K562 treated with DMSO at 1 percent for 12 hours (cell line): ENCODE measurements around the gene STON2. TPM values are rescaled to one million over a fixed set of nuclear protein-coding genes. Genes with fewer than 3 reads are reported as not detected.

Source experiments
- total RNA-seq: library from RNA; unstranded; fragments of 300-600 nt; gene quantifications from 2 replicates; pipeline ENCODE4 v1.2.3, GENCODE V29; 2022; ENCODE audit not compliant: insufficient read depth

The STON2 gene, protein sequence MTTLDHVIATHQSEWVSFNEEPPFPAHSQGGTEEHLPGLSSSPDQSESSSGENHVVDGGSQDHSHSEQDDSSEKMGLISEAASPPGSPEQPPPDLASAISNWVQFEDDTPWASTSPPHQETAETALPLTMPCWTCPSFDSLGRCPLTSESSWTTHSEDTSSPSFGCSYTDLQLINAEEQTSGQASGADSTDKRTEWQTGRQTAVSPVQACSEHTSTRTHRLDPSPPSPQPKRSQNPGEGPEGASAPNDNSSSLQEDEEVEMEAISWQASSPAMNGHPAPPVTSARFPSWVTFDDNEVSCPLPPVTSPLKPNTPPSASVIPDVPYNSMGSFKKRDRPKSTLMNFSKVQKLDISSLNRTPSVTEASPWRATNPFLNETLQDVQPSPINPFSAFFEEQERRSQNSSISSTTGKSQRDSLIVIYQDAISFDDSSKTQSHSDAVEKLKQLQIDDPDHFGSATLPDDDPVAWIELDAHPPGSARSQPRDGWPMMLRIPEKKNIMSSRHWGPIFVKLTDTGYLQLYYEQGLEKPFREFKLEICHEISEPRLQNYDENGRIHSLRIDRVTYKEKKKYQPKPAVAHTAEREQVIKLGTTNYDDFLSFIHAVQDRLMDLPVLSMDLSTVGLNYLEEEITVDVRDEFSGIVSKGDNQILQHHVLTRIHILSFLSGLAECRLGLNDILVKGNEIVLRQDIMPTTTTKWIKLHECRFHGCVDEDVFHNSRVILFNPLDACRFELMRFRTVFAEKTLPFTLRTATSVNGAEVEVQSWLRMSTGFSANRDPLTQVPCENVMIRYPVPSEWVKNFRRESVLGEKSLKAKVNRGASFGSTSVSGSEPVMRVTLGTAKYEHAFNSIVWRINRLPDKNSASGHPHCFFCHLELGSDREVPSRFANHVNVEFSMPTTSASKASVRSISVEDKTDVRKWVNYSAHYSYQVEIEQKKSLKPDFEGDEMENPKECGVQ
- total RNA-seq: 5.8 and 31.2 TPM in 2 replicates

DNA sequence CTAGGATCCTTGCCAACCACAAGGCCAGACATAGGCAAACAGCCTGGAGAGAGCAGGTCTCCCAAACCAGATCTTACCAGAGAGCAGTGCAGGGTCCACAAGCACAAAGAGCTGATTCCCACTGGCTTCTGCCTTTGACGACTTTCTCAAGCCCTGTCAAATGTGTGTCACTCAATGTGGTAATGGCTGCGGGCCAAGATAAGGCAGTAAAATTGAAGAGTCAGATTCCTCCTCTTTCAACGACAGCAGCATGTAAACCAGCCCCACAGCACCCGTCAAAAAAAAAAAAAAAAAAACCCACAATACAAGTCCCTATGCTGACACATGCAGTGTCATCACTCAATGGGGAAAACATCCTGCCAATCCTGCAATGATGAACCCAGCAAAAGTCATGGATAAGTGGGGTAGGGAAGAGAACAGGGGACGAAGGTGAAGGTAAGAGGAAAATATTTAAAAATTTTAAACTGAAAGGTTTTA is at the start of gene STON2:
STON2 (minus strand) TSS at position 123 of the 477 bp plus-strand sequence. CDS start 1,942 bp downstream, outside the sequence.

DNA sequence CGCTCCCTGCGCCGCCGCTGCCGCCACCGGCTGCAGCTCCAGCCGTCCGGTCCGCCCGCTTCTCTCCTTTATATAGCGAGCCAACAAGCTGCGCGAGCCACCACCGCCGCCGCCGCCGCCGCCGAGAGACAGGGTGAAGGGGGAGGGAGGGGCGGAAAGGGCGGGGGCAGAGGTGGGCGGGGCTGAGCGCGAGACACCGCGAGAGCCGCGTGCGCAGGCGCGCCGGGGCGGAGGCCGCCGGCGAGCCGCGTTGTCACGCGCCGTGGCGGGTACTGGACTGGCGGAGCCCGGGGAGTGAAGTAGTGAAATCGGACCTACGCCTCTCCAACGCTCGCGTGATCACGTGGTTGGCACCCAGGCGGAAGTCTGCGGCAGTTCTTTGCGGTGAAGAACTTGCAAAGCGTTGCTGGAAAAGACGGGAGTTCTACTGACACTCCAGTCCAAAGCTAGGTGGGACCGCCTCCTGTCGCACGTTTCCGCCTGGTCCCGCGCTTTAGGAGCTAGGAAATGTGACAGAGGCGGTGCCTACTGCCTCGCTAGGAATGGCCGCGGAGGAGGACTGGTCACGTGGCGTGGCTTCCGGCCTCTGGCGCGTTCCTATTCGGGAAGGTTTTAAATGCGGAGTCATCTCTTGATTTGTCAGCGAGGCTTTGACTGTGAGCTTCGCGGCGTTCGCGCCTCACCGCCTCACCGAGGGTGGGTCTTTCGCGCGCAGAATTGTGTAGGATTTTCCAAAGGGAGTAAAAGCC is 179.1 kb downstream of the STON2 start, which contains the start of gene GTF2A1:
GTF2A1 (minus strand) TSS at position 130 of the 749 bp plus-strand sequence. CDS start 441 bp downstream, outside the sequence.

Other genes with a start within 250 kb of the STON2 start
- gene GTF2A1, start 179.4 kb downstream of the STON2 start, total RNA-seq: 2.1 and 12.5 TPM in 2 replicates
- 8.1 and 37.6 TPM in 2 replicates for gene SEL1L, start 133.5 kb upstream of the STON2 start, total RNA-seq